ENCODE results near the gene NEK7. TPM values are rescaled to one million over a fixed set of nuclear protein-coding genes. Genes with fewer than 3 reads are reported as not detected.

The NEK7 gene
- total and polyA plus RNA-seq, 9 of the 15 experiments (the other 6 are each of a cell fraction or from before 2014, with no cell fraction given), result 8.5 to 37.3 (median 27.7) TPM

GRCh38 chr1:198158735-198159589 lies 2.2 kb downstream of the NEK7 start (continued):
- TF ChIP-seq MITF (IDR thresholded peaks at IDR 0.05) (peak; percentile 61; the same call in 1 of the 2 replicates), ZBTB2 (IDR thresholded peaks at IDR 0.05) (peak; percentile 44), STAT5A (IDR thresholded peaks at IDR 0.05; ENCODE audit: borderline replicate concordance, low read length) (0 out of 2 replicates have a peak, but pooled peaks have one; percentile 24), GATAD2A (IDR thresholded peaks at IDR 0.05) (no peak), DIDO1 (tag; IDR thresholded peaks at IDR 0.05; ENCODE audit: low read depth) (0 out of 2 replicates have a peak, but pooled peaks have one; percentile 36), C11orf30 (IDR thresholded peaks at IDR 0.05; ENCODE audit: low read depth) (no peak), PURB (CRISPR knock-in tag; IDR thresholded peaks at IDR 0.05; ENCODE audit: low read depth) (no peak), RHOXF2B (CRISPR knock-in tag; conservative IDR thresholded peaks at IDR 0.05) (no peak), POLR2H (tag; IDR thresholded peaks at IDR 0.05; ENCODE audit: low read depth) (peak; percentile 90), CXXC5 (CRISPR knock-in tag; IDR thresholded peaks at IDR 0.05) (peak; percentile 90), CBX8 (IDR thresholded peaks at IDR 0.05; ENCODE audit: borderline replicate concordance, extremely low read depth, low read depth, low read length, poor library complexity, severe bottlenecking) (no peak), TAF7 (tag; IDR thresholded peaks at IDR 0.05) (peak; percentile 68; the same call in 1 of the 2 replicates), EP300 (IDR thresholded peaks at IDR 0.05; ENCODE audit: low read length) (no peak), LEF1 (IDR thresholded peaks at IDR 0.05) (no peak), POU5F1 (IDR thresholded peaks at IDR 0.05; ENCODE audit: borderline replicate concordance, low read depth, low read length, partially characterized antibody) (no peak), SREBF1 (IDR thresholded peaks at IDR 0.05; ENCODE audit: borderline replicate concordance, low read depth, low read length) (no peak), CSDE1 (IDR thresholded peaks at IDR 0.05) (no peak), BCL6 (CRISPR knock-in tag; IDR thresholded peaks at IDR 0.05) (no peak), ESRRA (IDR thresholded peaks at IDR 0.05; ENCODE audit: borderline replicate concordance, low read depth) (0 out of 2 replicates have a peak, but pooled peaks have one; percentile 11), ZBTB49 (CRISPR knock-in tag; IDR thresholded peaks at IDR 0.05; ENCODE audit: borderline replicate concordance) (no peak), COPS2 (conservative IDR thresholded peaks at IDR 0.05) (no peak), NFRKB (IDR thresholded peaks at IDR 0.05; ENCODE audit: low read depth) (peak; percentile 78)
